Measurements from ENCODE around the gene ATP2B3. TPM values are rescaled to one million over a fixed set of nuclear protein-coding genes. Genes with fewer than 3 reads are reported as not detected.

ATP2B3 gene
- total and polyA plus RNA-seq, 9 of the 15 experiments (the other 6 are each of a cell fraction or from before 2014, with no cell fraction given): 0.04 TPM; not detected in 8

DNA sequence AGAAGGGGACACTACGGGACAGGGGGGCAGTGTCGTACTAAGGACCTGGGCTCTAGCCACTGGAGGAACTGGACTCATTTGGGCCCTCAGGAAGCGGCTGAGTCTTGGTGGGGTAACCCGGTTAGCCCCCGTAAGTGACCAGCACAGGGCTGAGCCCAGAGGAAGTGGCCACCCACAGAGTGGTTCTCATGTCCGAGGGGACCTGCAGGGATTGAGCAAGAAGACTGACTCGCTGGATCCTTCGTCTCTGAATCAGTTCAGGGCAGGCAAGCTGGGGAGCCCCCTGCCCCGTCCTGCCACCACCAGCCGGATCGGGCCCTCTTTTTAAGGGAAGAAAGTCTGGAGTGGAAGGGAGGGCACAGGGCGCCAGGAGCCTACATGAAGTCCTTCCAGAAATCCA lies 23.4 kb upstream of the ATP2B3 start:
- Histone ChIP-seq H3K4me2 (ENCODE audit: insufficient read depth, low read length) (no peak overlapping the region), H4K20me1 (replicated peaks; ENCODE audit: control insufficient read depth, insufficient read depth, low read length) (no peaks in the 10 kb centered on the region), H3K27ac (ENCODE audit: extremely low read depth, low read depth, low read length) (no peak overlapping the region), H3K9me3 (replicated peaks; ENCODE audit: control insufficient read depth, insufficient read depth, low read depth, low read length) (no peaks in the 10 kb centered on the region), H3K79me2 (ENCODE audit: control insufficient read depth, insufficient read depth, low read length) (no peaks in the 10 kb centered on the region), H3K4me1 (replicated peaks in 1 of 2; ENCODE audit: control insufficient read depth in 2 of 2, insufficient read depth in 2 of 2, low read length in 2 of 2) (peaks cover 0 to 26% of the 10 kb centered on the region in 2 experiments; a peak in 2 of 5 replicates), H3K9me1 (ENCODE audit: control insufficient read depth, insufficient read depth, low read length) (no peaks in the 10 kb centered on the region), H3K9ac (ENCODE audit: insufficient read depth in 1 of 2, low read depth in 2 of 2, low read length in 2 of 2) (no peak overlapping the region), H3K27me3 (ENCODE audit: control insufficient read depth in 2 of 2, insufficient read depth in 2 of 2, low read length in 2 of 2) (peaks cover 2 to 43% of the 10 kb centered on the region in 2 experiments; a peak in 4 of 5 replicates), H3K36me3 (ENCODE audit: control insufficient read depth, insufficient read depth, low read length) (no peaks in the 10 kb centered on the region), H3K4me3 (no peak overlapping the region), H2AFZ (ENCODE audit: low read depth, low read length) (no peak overlapping the region)
- no TSS peak for BruUV-seq (replicated peaks)
- DNase-seq (ENCODE audit: extremely low read depth in 1 of 4, low spot score in 3 of 4) (no peak), ATAC-seq (no peak), FAIRE-seq (no peak)
- in situ Hi-C loops (cut with MboI): no loop called here
- ChIA-PET POLR2A (no interaction called here), CTCF (ENCODE audit: low intra/inter-chr PET ratio) (no interaction called here)
- intact Hi-C loops (cut with micrococcal nuclease): no loop called here
- no peak for TF ChIP-seq IFI16 (CRISPR knock-in tag; IDR thresholded peaks at IDR 0.05)
- no peak for TF ChIP-seq ZFPM2 (CRISPR knock-in tag; IDR thresholded peaks at IDR 0.05)
- no peak for TF ChIP-seq ZNF644 (tag; IDR thresholded peaks at IDR 0.05; ENCODE audit: low read depth)
- TF ChIP-seq ZNF444 (CRISPR knock-in tag; IDR thresholded peaks at IDR 0.05): no peak
- no peak for TF ChIP-seq TCF7 (IDR thresholded peaks at IDR 0.05; ENCODE audit: borderline replicate concordance)
- no peak for TF ChIP-seq ATF3 (IDR thresholded peaks at IDR 0.05)
- no peak for TF ChIP-seq ATF3 (CRISPR knock-in tag; conservative IDR thresholded peaks at IDR 0.05)
- TF ChIP-seq, protein P1, sequence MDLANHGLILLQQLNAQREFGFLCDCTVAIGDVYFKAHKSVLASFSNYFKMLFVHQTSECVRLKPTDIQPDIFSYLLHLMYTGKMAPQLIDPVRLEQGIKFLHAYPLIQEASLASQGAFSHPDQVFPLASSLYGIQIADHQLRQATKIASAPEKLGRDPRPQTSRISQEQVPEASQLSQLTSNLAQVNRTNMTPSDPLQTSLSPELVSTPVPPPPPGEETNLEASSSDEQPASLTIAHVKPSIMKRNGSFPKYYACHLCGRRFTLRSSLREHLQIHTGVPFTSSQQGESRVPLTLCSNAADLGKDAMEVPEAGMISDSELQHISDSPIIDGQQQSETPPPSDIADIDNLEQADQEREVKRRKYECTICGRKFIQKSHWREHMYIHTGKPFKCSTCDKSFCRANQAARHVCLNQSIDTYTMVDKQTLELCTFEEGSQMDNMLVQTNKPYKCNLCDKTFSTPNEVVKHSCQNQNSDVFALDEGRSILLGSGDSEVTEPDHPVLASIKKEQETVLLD (IDR thresholded peaks at IDR 0.05): no peak
- TF ChIP-seq MBD1 (CRISPR knock-in tag; IDR thresholded peaks at IDR 0.05): no peak
- no peak for TF ChIP-seq MAFF (IDR thresholded peaks at IDR 0.05; ENCODE audit: low read length)
- WGBS (ENCODE audit: insufficient coverage, low coverage, missing lambda C conversion rate): 12% methylated on average over 12 of the region's 12 CpGs

Data from K562 (cell line).